ENCODE data around the gene SHROOM4.

SHROOM4 gene

GRCh38 chrX:50780144-50780543, 33.9 kb downstream of the SHROOM4 start:
- no peak for DNase-seq

GRCh38 chrX:50779694-50780093, 34.3 kb downstream of the SHROOM4 start:
- no peak for DNase-seq

- DNase-seq: no peak
Measured at GRCh38 chrX:50778272-50778671, 35.7 kb downstream of the SHROOM4 start.

- DNase-seq: no peak
Measured at GRCh38 chrX:50776248-50776647, 37.7 kb downstream of the SHROOM4 start.

GRCh38 chrX:50771382-50771781, 42.6 kb downstream of the SHROOM4 start:
- no peak for DNase-seq

- DNase-seq: no peak
Measured at GRCh38 chrX:50770702-50771101, 43.3 kb downstream of the SHROOM4 start.

- no peak for DNase-seq
Measured at GRCh38 chrX:50769389-50770063, 44.5 kb downstream of the SHROOM4 start.

GRCh38 chrX:50768801-50769200, 45.2 kb downstream of the SHROOM4 start:
- no peak for DNase-seq

GRCh38 chrX:50765986-50766385, 48.0 kb downstream of the SHROOM4 start:
- DNase-seq: no peak

- DNase-seq: no peak
Measured at GRCh38 chrX:50762578-50762977, 51.4 kb downstream of the SHROOM4 start.

GRCh38 chrX:50756276-50756675, 57.7 kb downstream of the SHROOM4 start:
- DNase-seq: no peak

- no peak for DNase-seq
Measured at GRCh38 chrX:50751091-50751490, 62.9 kb downstream of the SHROOM4 start.

- no peak for DNase-seq
Measured at GRCh38 chrX:50747471-50747900, 66.5 kb downstream of the SHROOM4 start.

GRCh38 chrX:50736656-50737055, 77.3 kb downstream of the SHROOM4 start:
- no peak for DNase-seq

GRCh38 chrX:50726296-50726695, 87.7 kb downstream of the SHROOM4 start:
- DNase-seq: no peak

- no peak for DNase-seq
Measured at GRCh38 chrX:50725310-50725709, 88.7 kb downstream of the SHROOM4 start.

- no peak for DNase-seq
Measured at GRCh38 chrX:50723006-50723405, 91.0 kb downstream of the SHROOM4 start.

- no peak for DNase-seq
Measured at GRCh38 chrX:50721764-50722521, 92.1 kb downstream of the SHROOM4 start.

- no peak for DNase-seq
Measured at GRCh38 chrX:50719614-50720013, 94.4 kb downstream of the SHROOM4 start.

- no peak for DNase-seq
Measured at GRCh38 chrX:50718776-50719175, 95.2 kb downstream of the SHROOM4 start.

GRCh38 chrX:50716706-50717105, 97.3 kb downstream of the SHROOM4 start:
- no peak for DNase-seq

- no peak for DNase-seq
Measured at GRCh38 chrX:50712777-50713176, 101.2 kb downstream of the SHROOM4 start.

- DNase-seq: no peak
Measured at GRCh38 chrX:50711907-50712306, 102.1 kb downstream of the SHROOM4 start.

GRCh38 chrX:50707955-50708699, 105.9 kb downstream of the SHROOM4 start:
- DNase-seq: no peak
